GM21576 (cell line): ENCODE measurements around the gene TBX5.

Experiments
- ATAC-seq: cut with Tn5 transposase; IDR thresholded peaks from one replicate; pipeline ENCODE4 v1.9.1; 2021; ENCODE audit warnings: mild to moderate bottlenecking, moderate library complexity; ENCODE audit not compliant: unreplicated experiment

TBX5 gene

GRCh38 chr12:114406984-114407841 is 1.3 kb upstream of the TBX5 start:
- ATAC-seq = no peak

GRCh38 chr12:114406316-114406983 is 506 bp upstream of the TBX5 start:
- ATAC-seq = no peak

- no peak for ATAC-seq
Measured at GRCh38 chr12:114404926-114405518, 922 bp downstream of the TBX5 start.

GRCh38 chr12:114404083-114404925 is 1.6 kb downstream of the TBX5 start:
- ATAC-seq = no peak

- no peak for ATAC-seq
Measured at GRCh38 chr12:114403690-114404066, 2.3 kb downstream of the TBX5 start.

- no peak for ATAC-seq
Measured at GRCh38 chr12:114403011-114403689, 2.8 kb downstream of the TBX5 start.

- no peak for ATAC-seq
Measured at GRCh38 chr12:114402084-114402717, 3.7 kb downstream of the TBX5 start.

- no peak for ATAC-seq
Measured at GRCh38 chr12:114401328-114402083, 4.4 kb downstream of the TBX5 start.

GRCh38 chr12:114400925-114401324 is 5.0 kb downstream of the TBX5 start:
- ATAC-seq = no peak

- ATAC-seq = no peak
Measured at GRCh38 chr12:114400361-114400811, 5.6 kb downstream of the TBX5 start.

GRCh38 chr12:114399664-114400211 is 6.2 kb downstream of the TBX5 start:
- ATAC-seq = no peak

- no peak for ATAC-seq
Measured at GRCh38 chr12:114397978-114398881, 7.7 kb downstream of the TBX5 start.

GRCh38 chr12:114396869-114397719 is 8.8 kb downstream of the TBX5 start:
- ATAC-seq = no peak

- no peak for ATAC-seq
Measured at GRCh38 chr12:114396153-114396868, 9.6 kb downstream of the TBX5 start.

- ATAC-seq = no peak
Measured at GRCh38 chr12:114395755-114396152, 10.2 kb downstream of the TBX5 start.

- no peak for ATAC-seq
Measured at GRCh38 chr12:114395233-114395632, 10.7 kb downstream of the TBX5 start.
